ENCODE data around the gene OR3A1.
"Not testable (repeated sequence)": the region's sequence is repeated elsewhere in the genome, so short reads cannot be mapped to it uniquely, and the experiment has no call there.

The OR3A1 gene

DNA sequence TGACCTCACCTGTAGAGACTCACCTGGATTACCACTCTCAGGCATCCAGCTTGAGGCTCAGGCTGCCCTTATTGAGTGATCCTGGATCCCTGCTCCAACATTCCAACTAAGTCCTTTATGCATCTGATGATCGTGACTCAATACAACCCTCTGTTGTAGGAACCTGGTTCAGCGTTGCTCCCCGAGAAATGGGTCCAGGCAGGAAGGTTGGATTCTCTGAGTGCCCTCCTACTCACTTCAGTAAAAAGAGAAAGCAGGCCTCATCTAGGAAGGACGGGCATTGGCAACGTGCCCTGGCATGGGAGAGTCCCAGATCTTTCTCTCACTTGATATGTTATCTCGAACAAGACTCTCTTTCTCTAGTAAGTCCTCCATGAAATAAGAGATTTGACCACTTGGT lies at the start of gene OR3A1:
OR3A1 (minus strand) TSS at position 101 of the 400 bp plus-strand sequence. CDS start 5,778 bp downstream, outside the sequence.
- DNase-seq: no peak

DNA sequence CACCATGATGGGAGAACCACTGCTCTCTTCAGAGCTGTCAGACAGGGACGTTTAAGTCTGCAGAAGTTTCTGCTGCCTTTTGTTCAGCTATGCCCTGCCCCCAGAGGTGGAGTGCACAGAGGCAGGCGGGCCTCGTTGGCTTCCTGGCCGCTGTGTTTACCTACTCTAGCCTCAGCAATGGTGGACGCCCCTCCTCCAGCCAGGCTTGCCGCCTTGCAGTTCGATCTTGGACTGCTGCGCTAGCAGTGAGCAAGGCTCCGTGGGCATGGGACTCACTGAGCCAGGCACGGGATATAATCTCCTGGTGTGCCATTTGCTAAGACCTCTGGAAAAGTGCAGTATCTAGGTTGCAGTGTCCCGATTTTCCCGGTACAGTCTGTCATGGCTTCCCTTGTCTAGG lies 44.6 kb upstream of the OR3A1 start:
- not testable (repeated sequence) for DNase-seq

DNA sequence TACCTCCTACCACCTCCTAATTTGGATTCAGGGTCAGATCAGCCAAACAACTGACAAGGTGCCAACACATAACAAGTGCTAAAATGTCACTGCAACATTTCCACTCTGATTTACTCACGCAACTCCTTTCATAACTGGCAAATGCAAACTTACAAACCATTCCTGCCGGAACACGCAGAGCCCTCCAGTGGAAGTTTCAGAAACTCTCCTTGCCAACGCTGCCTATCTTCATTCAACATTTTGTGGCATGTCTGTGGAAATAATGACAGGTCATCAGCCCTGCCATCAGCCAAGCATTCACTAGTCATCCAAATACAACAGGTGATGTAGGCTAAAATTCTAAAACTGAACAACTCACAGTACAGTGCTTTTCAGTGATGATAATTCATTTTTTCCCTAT lies 37.7 kb upstream of the OR3A1 start:
- no peak for DNase-seq

DNA sequence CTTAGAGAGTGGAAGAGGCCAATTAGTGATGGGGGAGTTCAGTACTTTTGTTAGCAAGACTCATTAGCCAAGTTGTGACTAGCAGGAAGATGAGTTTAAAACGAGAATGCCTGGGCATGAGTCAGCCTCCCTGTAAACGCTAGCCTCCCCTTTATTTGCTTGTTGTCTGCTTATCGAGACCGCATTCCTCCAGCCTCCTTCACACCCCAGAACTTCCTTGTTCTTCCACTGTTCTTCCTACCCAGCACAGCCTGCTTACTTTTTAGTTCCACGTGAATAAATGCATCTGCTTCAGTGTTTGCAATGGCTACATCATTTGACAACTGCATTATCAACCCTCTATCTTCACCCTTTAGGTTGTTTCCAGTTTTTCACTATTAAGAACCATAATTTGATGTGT lies 20.2 kb upstream of the OR3A1 start:
- DNase-seq: no peak

DNA sequence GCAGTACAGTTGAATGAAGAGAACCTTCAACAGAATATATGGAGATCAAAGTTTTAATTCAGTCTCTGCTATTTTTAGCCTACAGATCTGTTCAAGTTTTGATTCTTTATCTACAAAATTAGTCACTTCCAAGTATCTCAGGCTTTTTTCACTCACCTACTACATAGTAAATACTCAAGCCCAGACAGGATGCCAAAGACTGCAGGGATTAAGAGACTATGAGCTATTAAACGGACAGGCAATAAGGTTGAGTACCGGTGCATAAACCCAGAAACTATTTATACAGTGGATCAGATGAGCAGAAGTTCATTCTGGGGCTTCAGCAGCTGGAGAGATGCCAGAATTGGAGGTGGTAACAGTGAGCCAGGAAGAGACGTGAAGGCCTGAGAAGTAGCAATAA lies 18.7 kb upstream of the OR3A1 start:
- no peak for DNase-seq

DNA sequence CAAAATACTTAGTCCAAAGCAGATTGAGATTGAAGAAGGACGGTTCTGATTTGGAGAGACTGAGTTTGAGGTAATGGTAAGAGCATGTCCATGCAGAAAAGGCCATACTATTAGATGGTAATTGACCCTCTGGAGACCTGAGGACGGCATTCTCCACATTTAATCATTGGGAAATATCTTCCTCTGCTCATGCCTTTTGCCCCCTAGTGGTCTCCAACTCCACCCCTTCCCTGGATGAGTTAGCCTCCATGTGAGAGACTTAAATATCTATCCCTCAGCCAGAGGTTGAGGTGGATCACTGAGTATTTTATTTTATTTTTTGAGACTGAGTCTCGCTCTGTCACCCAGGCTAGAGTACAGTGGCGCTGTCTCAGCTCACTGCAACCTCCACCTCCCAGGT lies 10.4 kb upstream of the OR3A1 start:
- no peak for DNase-seq

GRCh38 chr17:3295632-3296031 lies 2.5 kb downstream of the OR3A1 start:
- DNase-seq: no peak

DNA sequence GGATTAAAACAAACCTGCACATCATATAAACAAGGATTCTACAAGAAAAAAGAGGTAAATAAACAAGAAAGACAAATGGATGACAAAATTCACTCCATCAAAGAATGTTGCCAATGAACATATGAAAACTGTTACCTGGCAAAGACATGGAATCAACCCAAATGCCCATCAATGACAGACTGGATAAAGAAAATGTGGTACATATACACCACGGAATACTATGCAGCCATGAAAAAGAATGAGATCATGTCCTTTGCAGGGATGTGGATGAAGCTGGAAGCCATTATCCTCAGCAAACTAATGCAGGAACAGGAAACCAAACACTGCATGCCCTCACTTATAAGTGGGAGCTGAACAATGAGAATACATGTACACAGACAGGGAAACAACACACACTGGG lies 4.6 kb downstream of the OR3A1 start:
- DNase-seq: not testable (repeated sequence)

DNA sequence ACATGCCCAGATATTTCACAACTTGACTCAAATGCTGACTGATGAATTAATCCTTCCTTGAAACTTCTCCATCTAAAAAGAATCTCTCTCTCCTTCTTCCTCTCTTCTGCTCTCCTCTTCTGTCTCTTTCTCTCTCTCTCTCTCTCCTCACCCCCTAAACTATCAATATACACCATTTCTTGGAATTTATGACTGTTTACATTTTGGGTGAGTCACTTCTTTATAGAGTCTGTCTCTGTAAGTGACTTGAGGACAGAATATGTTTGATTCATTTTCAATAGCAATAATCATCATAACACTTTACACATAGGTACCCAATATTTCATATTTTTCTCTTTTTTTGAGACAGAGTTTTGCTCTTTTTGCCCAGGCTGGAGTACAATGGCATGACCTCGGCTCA lies 15.3 kb downstream of the OR3A1 start:
- no peak for DNase-seq

- no peak for DNase-seq
Observed at GRCh38 chr17:3276126-3276525, 22.0 kb downstream of the OR3A1 start.

DNA sequence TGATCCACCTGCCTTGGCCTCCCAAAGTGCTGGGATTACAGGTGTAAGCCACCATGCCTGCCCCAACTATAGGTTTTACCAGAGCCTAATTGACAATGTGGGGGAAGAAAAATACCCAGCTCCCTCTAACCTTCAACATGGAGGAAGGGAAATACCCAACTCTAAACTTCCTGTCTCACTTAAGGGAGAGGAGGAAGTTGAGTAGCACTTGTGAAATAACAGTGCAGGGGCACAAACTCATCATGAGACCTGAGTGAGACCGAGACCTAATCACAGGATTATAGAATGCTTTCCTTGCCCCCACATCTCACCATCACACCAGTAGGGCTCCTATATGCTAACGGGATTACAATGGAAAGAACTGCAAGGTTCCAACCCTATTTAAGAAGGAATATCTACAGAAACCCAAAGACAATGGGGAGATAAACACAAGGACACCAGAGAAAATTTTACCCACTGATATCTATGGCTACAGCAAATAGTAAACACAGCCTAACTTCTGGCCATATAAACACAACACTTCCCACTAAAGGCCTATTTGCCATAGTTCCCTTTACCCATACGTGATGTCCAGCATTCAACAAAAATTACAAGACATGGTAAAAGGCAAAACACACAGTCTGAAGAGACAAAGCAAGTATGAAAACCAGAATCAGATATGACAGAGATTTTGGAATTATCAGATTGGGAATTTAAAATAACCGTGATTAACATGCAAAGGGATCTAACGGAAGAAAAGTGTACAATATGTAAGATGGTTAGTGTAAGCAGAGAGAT lies 26.9 kb downstream of the OR3A1 start:
- no peak for DNase-seq

DNA sequence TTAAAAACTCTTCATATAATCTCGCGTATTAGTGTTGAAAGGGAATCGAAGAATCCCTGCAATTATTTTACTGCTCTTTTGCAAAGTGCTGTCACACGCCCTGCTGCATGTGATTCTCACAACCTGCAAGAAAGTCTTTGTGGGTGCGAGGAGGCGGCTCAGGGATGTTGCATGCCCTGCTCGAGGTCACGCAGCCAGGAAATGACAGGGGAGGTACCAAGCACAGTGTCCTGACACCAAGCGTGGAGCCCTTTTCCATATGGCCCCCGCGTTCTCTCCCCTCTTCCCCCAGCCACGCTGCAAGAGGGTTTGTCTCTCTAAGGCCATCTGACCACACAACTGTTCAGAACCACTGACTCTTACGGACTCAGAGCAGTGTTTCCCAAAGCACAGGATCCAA lies 37.6 kb downstream of the OR3A1 start:
- no peak for DNase-seq

GRCh38 chr17:3260163-3260562 lies 38.0 kb downstream of the OR3A1 start:
- no peak for DNase-seq

GRCh38 chr17:3256575-3256974 lies 41.6 kb downstream of the OR3A1 start:
- DNase-seq: no peak

GRCh38 chr17:3249013-3249412 lies 49.1 kb downstream of the OR3A1 start:
- not testable (repeated sequence) for DNase-seq

DNA sequence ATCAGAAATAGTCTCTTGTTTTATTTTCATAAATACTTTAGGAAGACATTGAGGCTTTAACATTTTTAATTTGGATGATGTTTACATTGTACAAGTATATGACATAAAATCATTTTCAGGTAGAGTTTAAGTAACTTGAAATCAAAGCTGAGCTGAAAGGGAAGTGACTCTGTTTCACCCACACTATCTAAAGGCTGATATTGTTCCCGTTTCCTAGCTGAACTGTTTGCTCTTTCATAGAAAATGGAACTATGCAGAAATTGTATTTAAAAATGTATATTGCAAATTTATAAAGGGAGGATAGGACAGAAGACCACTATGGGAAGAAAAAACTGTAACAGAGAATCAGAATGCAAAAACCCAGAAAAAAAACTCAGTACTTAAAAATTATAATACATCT lies 53.3 kb downstream of the OR3A1 start:
- not testable (repeated sequence) for DNase-seq

DNA sequence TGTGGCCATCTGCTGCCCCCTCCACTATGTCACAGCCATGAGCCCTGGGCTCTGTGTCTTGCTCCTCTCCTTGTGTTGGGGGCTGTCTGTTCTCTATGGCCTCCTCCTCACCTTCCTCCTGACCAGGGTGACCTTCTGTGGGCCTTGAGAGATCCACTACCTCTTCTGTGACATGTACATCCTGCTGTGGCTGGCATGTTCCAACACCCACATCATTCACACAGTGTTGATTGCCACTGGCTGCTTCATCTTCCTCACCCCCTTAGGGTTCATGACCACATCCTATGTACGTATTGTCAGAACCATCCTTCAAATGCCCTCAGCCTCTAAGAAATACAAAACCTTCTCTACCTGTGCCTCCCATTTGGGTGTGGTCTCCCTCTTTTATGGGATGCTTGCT lies 57.1 kb downstream of the OR3A1 start:
- not testable (repeated sequence) for DNase-seq

Data from activated CD4-positive, alpha-beta T cell treated with anti-CD3 and anti-CD28 coated beads for 48 hours (primary cell).